ENCODE data around the gene PSMG3.

The PSMG3 gene

GRCh38 chr7:1557006-1557405 is 12.8 kb downstream of the PSMG3 start:
- no peak for DNase-seq

- DNase-seq = peak; percentile 42
Measured at GRCh38 chr7:1555813-1556543, 13.9 kb downstream of the PSMG3 start, which contains the start of gene TMEM184A. TMEM184A (minus strand) TSS chr7:1556205; CDS start chr7:1555484, 721 bp downstream.

GRCh38 chr7:1555046-1555812 is 14.6 kb downstream of the PSMG3 start:
- DNase-seq = no peak

GRCh38 chr7:1554333-1555045 is 15.3 kb downstream of the PSMG3 start:
- DNase-seq = no peak

- DNase-seq = no peak
Measured at GRCh38 chr7:1553512-1554210, 16.2 kb downstream of the PSMG3 start.

- no peak for DNase-seq
Measured at GRCh38 chr7:1552200-1552599, 17.6 kb downstream of the PSMG3 start.

- DNase-seq = no peak
Measured at GRCh38 chr7:1550846-1551155, 19.0 kb downstream of the PSMG3 start.

- DNase-seq = no peak
Measured at GRCh38 chr7:1550005-1550845, 19.6 kb downstream of the PSMG3 start.

- no peak for DNase-seq
Measured at GRCh38 chr7:1549357-1550004, 20.4 kb downstream of the PSMG3 start.

GRCh38 chr7:1548944-1549343 is 20.9 kb downstream of the PSMG3 start:
- DNase-seq = no peak

- no peak for DNase-seq
Measured at GRCh38 chr7:1548438-1548831, 21.4 kb downstream of the PSMG3 start.

GRCh38 chr7:1547777-1548437 is 21.9 kb downstream of the PSMG3 start:
- DNase-seq = no peak

- no peak for DNase-seq
Measured at GRCh38 chr7:1546909-1547776, 22.7 kb downstream of the PSMG3 start.

- no peak for DNase-seq
Measured at GRCh38 chr7:1546274-1546908, 23.4 kb downstream of the PSMG3 start.

GRCh38 chr7:1545417-1546246 is 24.2 kb downstream of the PSMG3 start:
- DNase-seq = no peak

- no peak for DNase-seq
Measured at GRCh38 chr7:1544896-1545416, 24.9 kb downstream of the PSMG3 start.

- DNase-seq = no peak
Measured at GRCh38 chr7:1544178-1544895, 25.5 kb downstream of the PSMG3 start.

- DNase-seq = no peak
Measured at GRCh38 chr7:1543826-1544177, 26.0 kb downstream of the PSMG3 start.

All from stimulated activated CD4-positive, alpha-beta T cell treated with anti-CD3 and anti-CD28 coated beads, Interleukin-4, amount 100 ng/mL, for 24 hours (primary cell).